ENCODE data around the gene USP53.
"Not testable (repeated sequence)": the region's sequence is repeated elsewhere in the genome, so short reads cannot be mapped to it uniquely, and the experiment has no call there.

Gene USP53

DNA sequence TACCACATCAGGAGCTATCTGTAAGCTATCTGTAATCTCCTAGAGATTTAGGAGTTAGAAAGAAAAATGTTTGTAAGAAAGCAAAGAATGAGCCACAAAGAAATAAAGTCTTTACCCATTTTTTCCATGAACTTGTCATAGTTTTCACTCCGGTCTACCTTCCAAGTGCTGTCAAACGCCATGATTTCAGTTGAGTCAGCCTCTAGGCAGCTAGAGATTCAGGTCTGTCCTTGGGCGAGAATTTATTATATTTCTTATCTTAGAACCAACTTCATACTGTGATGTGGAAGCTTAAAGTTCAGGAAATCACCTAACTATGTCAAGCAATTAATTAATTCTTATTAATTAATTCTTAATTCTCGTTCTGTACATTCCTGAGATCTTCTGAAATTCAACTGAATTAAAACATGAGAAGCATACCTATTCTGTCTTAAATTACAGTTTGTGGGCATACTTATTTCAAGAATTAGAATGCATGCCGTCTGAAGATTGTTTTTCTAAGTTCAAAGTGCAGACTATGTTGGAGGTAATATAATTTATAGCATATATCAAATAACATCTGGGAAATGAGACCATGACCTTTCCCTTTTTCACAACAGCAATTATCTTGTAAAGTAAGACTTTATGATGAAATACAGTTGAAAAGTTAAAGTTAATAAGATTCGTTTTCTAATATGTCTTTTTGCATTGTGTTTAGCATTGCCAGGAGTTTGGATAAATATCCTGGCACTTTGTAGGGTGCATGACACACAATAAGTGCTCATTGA, 109.6 kb downstream of the USP53 start, which contains the start of gene FABP2:
TSS of gene FABP2 (minus strand) at position 218 of the 767 bp plus-strand sequence. CDS start at position 182, 36 bp downstream.
- DNase-seq (no peak), ATAC-seq (replicated peaks) (no peak)
- H3K9me3 Mint-ChIP-seq, result no peaks in the 10 kb centered on the region
- peaks cover 39% of the 10 kb centered on the region in 2 donors for H3K27me3 Mint-ChIP-seq
- no peak within 1 kb of the TSS for H3K27ac Mint-ChIP-seq
- H3K4me3 Mint-ChIP-seq, result no peak within 1 kb of the TSS
- no peaks in the 10 kb centered on the region for H3K4me1 Mint-ChIP-seq (ENCODE audit: low read depth in 2 of 2)
- H3K36me3 Mint-ChIP-seq (ENCODE audit: insufficient read depth), result no peaks in the 10 kb centered on the region

DNA sequence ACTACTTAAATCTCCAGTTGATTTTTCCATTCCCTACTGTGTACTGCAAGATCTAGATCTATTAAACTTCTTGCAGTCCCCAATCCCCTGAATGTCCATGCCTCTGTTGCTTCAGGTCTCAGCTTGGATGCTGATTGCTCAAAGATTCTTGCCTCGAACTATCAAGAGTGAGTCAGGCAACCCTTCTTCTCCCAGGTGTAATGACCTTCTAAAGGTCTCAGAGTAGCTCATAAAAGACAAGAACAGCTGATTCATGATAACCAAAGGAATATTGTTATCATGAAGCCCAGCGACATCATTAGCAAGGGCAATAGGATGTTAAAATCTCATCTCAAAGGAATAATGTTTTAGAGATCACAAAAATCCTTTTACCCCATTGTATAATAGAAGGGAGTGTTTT, 116.2 kb downstream of the USP53 start:
- no peak for ATAC-seq (replicated peaks)
- Mint-ChIP-seq H3K36me3 (ENCODE audit: insufficient read depth) (no peaks in the 10 kb centered on the region), H3K4me3 (no peak overlapping the region), H3K9me3 (no peaks in the 10 kb centered on the region), H3K4me1 (ENCODE audit: low read depth in 2 of 2) (no peaks in the 10 kb centered on the region), H3K27ac (no peak overlapping the region), H3K27me3 (peaks cover 47 to 59% of the 10 kb centered on the region in 2 donors)
- no peak for DNase-seq

DNA sequence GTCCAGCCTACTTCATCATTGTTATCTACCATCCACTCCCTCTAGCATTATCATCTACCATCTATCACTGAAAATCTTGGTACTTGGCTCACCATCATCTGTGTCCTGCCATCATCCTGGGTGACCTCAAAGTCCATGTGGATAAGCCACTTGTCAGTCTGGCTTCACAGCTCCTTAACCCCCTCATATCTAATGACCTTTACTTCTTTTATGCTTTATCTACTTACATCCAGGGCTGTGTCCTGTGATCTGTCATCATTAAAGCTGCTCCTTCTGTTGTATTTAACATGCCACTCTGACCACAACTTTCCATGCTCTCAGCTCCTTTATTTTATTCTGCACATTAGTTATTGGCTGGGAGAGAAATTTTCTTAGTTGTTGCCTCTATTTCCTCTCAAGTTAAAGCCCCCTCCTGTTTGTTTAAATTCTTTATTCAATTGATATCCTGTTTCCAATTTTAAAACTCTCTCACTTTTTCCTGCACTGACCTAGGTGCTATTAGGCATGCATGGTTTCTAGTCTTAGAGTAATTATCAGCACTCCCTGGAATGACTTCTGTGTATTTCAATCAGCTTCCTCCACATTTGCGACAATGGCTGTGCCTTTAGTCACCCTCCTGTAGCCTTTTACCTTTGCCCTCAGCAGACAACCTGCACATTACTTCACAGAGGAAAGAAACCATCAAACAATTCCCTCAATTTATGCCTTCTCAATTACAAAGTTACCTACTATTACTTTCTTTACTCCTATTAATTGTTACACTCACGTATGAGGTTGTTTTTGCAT, 117.5 kb downstream of the USP53 start:
- H3K27me3 Mint-ChIP-seq, result peaks cover 47 to 56% of the 10 kb centered on the region in 2 donors
- no peak overlapping the region for H3K27ac Mint-ChIP-seq

DNA sequence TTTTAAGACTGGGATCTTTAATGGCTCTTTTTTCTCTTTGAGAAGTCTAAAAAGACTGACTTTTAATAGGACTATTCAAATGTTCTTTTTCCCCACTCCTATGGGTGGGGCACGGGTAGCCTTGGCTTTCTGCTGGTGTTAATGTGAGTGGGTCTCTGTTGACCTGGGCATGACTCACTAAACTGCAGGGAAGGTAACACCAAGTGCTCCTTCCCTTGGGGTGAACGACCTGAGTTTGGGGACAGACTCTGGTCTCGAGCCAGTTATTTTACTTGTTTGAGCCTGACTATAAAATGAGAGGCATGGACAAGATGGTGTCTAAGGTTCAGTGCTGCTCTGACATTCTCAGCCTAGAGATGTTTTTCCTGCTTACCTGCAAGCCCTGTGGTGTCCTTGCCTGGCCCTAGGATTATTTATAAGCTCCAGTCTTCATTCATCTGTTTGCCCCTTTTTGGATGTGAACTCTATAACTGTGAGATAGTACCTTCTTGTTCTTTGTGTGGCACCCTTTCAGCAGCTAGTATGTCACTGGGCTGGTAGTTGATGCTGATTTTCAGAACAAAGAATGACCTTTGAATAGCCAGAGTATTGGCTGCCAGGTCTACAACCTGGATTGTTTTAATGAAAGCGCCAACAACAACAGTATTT, 123.9 kb downstream of the USP53 start:
- H3K36me3 Mint-ChIP-seq (ENCODE audit: insufficient read depth); ATAC-seq (replicated peaks); H3K4me3 Mint-ChIP-seq; DNase-seq; H3K27ac Mint-ChIP-seq; H3K4me1 Mint-ChIP-seq (ENCODE audit: low read depth in 2 of 2); H3K9me3 Mint-ChIP-seq: not testable (repeated sequence)
- H3K27me3 Mint-ChIP-seq, result peaks cover 24 to 32% of the 10 kb centered on the region in 2 donors

More for the DNA sequence above, 117.5 kb downstream of the USP53 start:
- no peaks in the 10 kb centered on the region for H3K9me3 Mint-ChIP-seq
- ATAC-seq (replicated peaks) (no peak), DNase-seq (no peak)
- H3K4me3 Mint-ChIP-seq, result no peak overlapping the region
- no peaks in the 10 kb centered on the region for H3K4me1 Mint-ChIP-seq (ENCODE audit: low read depth in 2 of 2)
- no peaks in the 10 kb centered on the region for H3K36me3 Mint-ChIP-seq (ENCODE audit: insufficient read depth)

GRCh38 chr4:119337010-119337409, 124.5 kb downstream of the USP53 start:
- DNase-seq (no peak), ATAC-seq (replicated peaks) (no peak)
- Mint-ChIP-seq H3K27me3 (peaks cover 22 to 32% of the 10 kb centered on the region in 2 donors), H3K9me3 (no peaks in the 10 kb centered on the region), H3K27ac (no peak overlapping the region), H3K36me3 (ENCODE audit: insufficient read depth) (no peaks in the 10 kb centered on the region), H3K4me3 (no peak overlapping the region), H3K4me1 (ENCODE audit: low read depth in 2 of 2) (no peaks in the 10 kb centered on the region)

DNA sequence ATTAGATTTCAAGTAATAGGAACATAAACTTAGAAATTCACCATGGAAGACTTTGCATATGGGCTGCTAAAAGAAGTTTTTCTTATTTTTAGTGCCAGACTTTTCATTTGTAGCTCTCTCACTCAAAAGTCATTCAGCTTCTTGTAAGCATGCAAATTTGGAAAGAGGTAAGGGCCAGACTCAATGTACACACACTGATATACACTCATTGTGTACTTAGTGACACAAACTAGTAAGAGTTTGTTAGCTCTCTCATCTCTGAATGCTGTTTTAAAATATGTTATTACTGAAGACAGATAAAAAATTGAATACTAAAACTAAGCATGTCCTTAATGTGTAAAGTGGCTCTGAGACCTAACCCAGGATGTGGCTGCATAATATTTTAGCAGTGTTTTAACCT, 127.4 kb downstream of the USP53 start:
- not testable (repeated sequence) for H3K36me3 Mint-ChIP-seq (ENCODE audit: insufficient read depth); H3K4me3 Mint-ChIP-seq; H3K27ac Mint-ChIP-seq; H3K4me1 Mint-ChIP-seq (ENCODE audit: low read depth in 2 of 2); ATAC-seq (replicated peaks); H3K9me3 Mint-ChIP-seq; DNase-seq
- peaks cover 11 to 25% of the 10 kb centered on the region in 2 donors for H3K27me3 Mint-ChIP-seq

GRCh38 chr4:119343293-119343692, 130.8 kb downstream of the USP53 start:
- not testable (repeated sequence) for ATAC-seq (replicated peaks); H3K4me3 Mint-ChIP-seq; H3K4me1 Mint-ChIP-seq (ENCODE audit: low read depth in 2 of 2); DNase-seq; H3K36me3 Mint-ChIP-seq (ENCODE audit: insufficient read depth); H3K27me3 Mint-ChIP-seq; H3K9me3 Mint-ChIP-seq; H3K27ac Mint-ChIP-seq

Measured in effector memory CD8-positive, alpha-beta T cell (primary cell).